ENCODE data around the gene RPL7A. TPM values are rescaled to one million over a fixed set of nuclear protein-coding genes. Genes with fewer than 3 reads are reported as not detected.

The RPL7A gene
- total and polyA plus RNA-seq, 5 donors from 2014 or later = 747 to 1,813 (median 1,059) TPM

- ATAC-seq (ENCODE audit: low read depth in 2 of 2) = no peak
- Histone ChIP-seq H3K9me3 (ENCODE audit: control insufficient read depth in 2 of 2, low read length in 2 of 2) (no peaks in the 10 kb centered on the region), H3K4me3 (ENCODE audit: low read depth, low read length) (peak overlapping the region; percentile 58), H3K4me1 (ENCODE audit: control insufficient read depth, insufficient read depth, low read length, poor library complexity, severe bottlenecking) (peaks cover 32% of the 10 kb centered on the region), H3K27me3 (ENCODE audit: control insufficient read depth, insufficient read depth, low read length) (no peaks in the 10 kb centered on the region), H3K27ac (ENCODE audit: insufficient read depth, low read length, poor library complexity, severe bottlenecking) (peak overlapping the region; percentile 84), H3K36me3 (ENCODE audit: control insufficient read depth, insufficient read depth, low read length) (peaks cover 39% of the 10 kb centered on the region)
- H3K4me1 Mint-ChIP-seq = peaks cover 0 to 30% (median 17%) of the 10 kb centered on the region in 4 donors
- no peak for DNase-seq
- peak overlapping the region; percentile 80 to 95 (median 87) for H3K4me3 Mint-ChIP-seq
- peak overlapping the region in 2 of 3 donors; percentile 90 to 96 for H3K27ac Mint-ChIP-seq
- H3K27me3 Mint-ChIP-seq = peaks cover 4% of the 10 kb centered on the region
- H3K36me3 Mint-ChIP-seq = peaks cover 26% of the 10 kb centered on the region
- no peaks in the 10 kb centered on the region for H3K9me3 Mint-ChIP-seq
Measured at GRCh38 chr9:133357656-133358055, 9.6 kb downstream of the RPL7A start.

GRCh38 chr9:133359399-133360175, 11.6 kb downstream of the RPL7A start:
- Histone ChIP-seq H3K36me3 (ENCODE audit: control insufficient read depth, insufficient read depth, low read length) (peaks cover 45% of the 10 kb centered on the region), H3K4me3 (ENCODE audit: low read depth, low read length) (no peak overlapping the region), H3K9me3 (ENCODE audit: control insufficient read depth in 2 of 2, low read length in 2 of 2) (no peaks in the 10 kb centered on the region), H3K4me1 (ENCODE audit: control insufficient read depth, insufficient read depth, low read length, poor library complexity, severe bottlenecking) (peaks cover 32% of the 10 kb centered on the region), H3K27ac (ENCODE audit: insufficient read depth, low read length, poor library complexity, severe bottlenecking) (peak overlapping the region; percentile 23), H3K27me3 (ENCODE audit: control insufficient read depth, insufficient read depth, low read length) (no peaks in the 10 kb centered on the region)
- peaks cover 0 to 30% (median 22%) of the 10 kb centered on the region in 4 donors for H3K4me1 Mint-ChIP-seq
- H3K36me3 Mint-ChIP-seq = peaks cover 33% of the 10 kb centered on the region
- no peaks in the 10 kb centered on the region for H3K9me3 Mint-ChIP-seq
- H3K27me3 Mint-ChIP-seq = no peaks in the 10 kb centered on the region
- ATAC-seq (ENCODE audit: low read depth in 2 of 2) (no peak), DNase-seq (no peak)
- peak overlapping the region in 2 of 3 donors; percentile 79 to 93 for H3K27ac Mint-ChIP-seq
- H3K4me3 Mint-ChIP-seq = peak overlapping the region in 3 of 4 donors; percentile 38 to 63 (median 53)

DNA sequence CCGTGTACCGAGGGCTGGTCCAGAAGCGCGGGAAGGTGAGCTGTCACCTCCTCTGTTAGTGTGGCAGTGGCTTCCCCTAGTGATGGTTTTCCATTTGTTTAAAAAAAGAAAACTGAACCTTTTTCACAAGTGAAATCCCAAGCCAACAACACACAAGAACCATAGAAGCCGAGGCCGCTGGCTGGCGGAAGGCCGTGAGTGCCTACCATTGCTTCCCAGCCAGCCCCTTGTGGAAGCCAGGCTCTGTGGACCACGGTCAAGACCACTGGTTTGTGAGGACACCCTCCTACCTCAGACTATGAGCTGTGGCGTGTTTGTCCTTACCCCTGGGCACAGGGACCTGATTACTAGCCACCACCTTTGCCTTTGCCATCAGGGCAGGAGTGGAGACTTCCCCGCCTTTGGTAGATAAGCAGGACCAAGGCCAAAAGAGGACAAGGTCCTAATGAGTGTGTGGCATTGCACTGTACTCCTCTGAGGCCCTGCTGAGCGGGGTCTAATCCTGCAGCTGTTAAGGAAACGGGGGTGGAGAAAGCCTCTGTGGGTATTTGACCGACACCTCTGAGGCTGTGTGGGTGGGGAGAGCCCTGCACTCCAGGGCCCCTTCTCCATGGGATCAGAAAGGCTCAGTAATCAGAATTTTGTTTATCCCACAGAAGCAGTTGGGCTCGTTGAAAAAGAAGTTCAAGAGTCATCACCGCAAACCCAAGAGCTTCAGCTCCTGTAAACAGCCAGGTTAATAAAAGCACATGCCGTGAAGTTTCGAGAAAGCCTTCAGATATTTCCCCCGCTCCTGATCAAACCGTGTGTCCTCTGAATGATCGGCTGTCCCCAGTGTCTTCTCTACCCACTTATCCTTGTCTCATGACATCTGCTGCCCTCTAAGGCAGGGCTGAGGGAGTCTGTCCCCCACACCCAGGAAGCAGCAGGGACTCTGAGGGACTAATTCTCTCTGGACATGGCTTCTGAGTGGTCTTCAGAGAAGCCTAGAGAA, 12.7 kb downstream of the RPL7A start:
- DNase-seq (no peak), ATAC-seq (ENCODE audit: low read depth in 2 of 2) (no peak)
- H3K27me3 ChIP-seq (ENCODE audit: control insufficient read depth, insufficient read depth, low read length) = no peaks in the 10 kb centered on the region
- H3K27ac ChIP-seq (ENCODE audit: insufficient read depth, low read length, poor library complexity, severe bottlenecking) = peak overlapping the region; percentile 33
- Mint-ChIP-seq H3K4me1 (peaks cover 0 to 24% (median 21%) of the 10 kb centered on the region in 4 donors), H3K36me3 (peaks cover 33% of the 10 kb centered on the region), H3K27me3 (no peaks in the 10 kb centered on the region), H3K9me3 (no peaks in the 10 kb centered on the region), H3K27ac (peak overlapping the region in 2 of 3 donors; percentile 32 to 68), H3K4me3 (peak overlapping the region in 3 of 4 donors; percentile 22 to 73 (median 73))
- peaks cover 27% of the 10 kb centered on the region for H3K4me1 ChIP-seq (ENCODE audit: control insufficient read depth, insufficient read depth, low read length, poor library complexity, severe bottlenecking)
- peaks cover 56% of the 10 kb centered on the region for H3K36me3 ChIP-seq (ENCODE audit: control insufficient read depth, insufficient read depth, low read length)
- no peaks in the 10 kb centered on the region for H3K9me3 ChIP-seq (ENCODE audit: control insufficient read depth in 2 of 2, low read length in 2 of 2)
- no peak overlapping the region for H3K4me3 ChIP-seq (ENCODE audit: low read depth, low read length)

- Histone ChIP-seq H3K9me3 (ENCODE audit: control insufficient read depth in 2 of 2, low read length in 2 of 2) (no peaks in the 10 kb centered on the region), H3K4me1 (ENCODE audit: control insufficient read depth, insufficient read depth, low read length, poor library complexity, severe bottlenecking) (peaks cover 24% of the 10 kb centered on the region), H3K27ac (ENCODE audit: insufficient read depth, low read length, poor library complexity, severe bottlenecking) (no peak overlapping the region), H3K4me3 (ENCODE audit: low read depth, low read length) (no peak overlapping the region), H3K27me3 (ENCODE audit: control insufficient read depth, insufficient read depth, low read length) (no peaks in the 10 kb centered on the region), H3K36me3 (ENCODE audit: control insufficient read depth, insufficient read depth, low read length) (peaks cover 65% of the 10 kb centered on the region)
- Mint-ChIP-seq H3K27me3 (no peaks in the 10 kb centered on the region), H3K9me3 (no peaks in the 10 kb centered on the region), H3K27ac (peak overlapping the region in 1 of 3 donors; percentile 68), H3K4me1 (peaks cover 0 to 28% (median 25%) of the 10 kb centered on the region in 4 donors), H3K4me3 (peak overlapping the region in 1 of 4 donors; percentile 73), H3K36me3 (peaks cover 39% of the 10 kb centered on the region)
- DNase-seq (no peak), ATAC-seq (ENCODE audit: low read depth in 2 of 2) (no peak)
Measured at GRCh38 chr9:133361507-133362092, 13.6 kb downstream of the RPL7A start.

- H3K4me1 Mint-ChIP-seq = peaks cover 0 to 30% (median 25%) of the 10 kb centered on the region in 4 donors
- Histone ChIP-seq H3K4me3 (ENCODE audit: low read depth, low read length) (no peak overlapping the region), H3K36me3 (ENCODE audit: control insufficient read depth, insufficient read depth, low read length) (peaks cover 73% of the 10 kb centered on the region), H3K27me3 (ENCODE audit: control insufficient read depth, insufficient read depth, low read length) (no peaks in the 10 kb centered on the region), H3K9me3 (ENCODE audit: control insufficient read depth in 2 of 2, low read length in 2 of 2) (no peaks in the 10 kb centered on the region), H3K27ac (ENCODE audit: insufficient read depth, low read length, poor library complexity, severe bottlenecking) (no peak overlapping the region), H3K4me1 (ENCODE audit: control insufficient read depth, insufficient read depth, low read length, poor library complexity, severe bottlenecking) (peaks cover 23% of the 10 kb centered on the region)
- no peaks in the 10 kb centered on the region for H3K27me3 Mint-ChIP-seq
- H3K27ac Mint-ChIP-seq = no peak overlapping the region
- DNase-seq (no peak), ATAC-seq (ENCODE audit: low read depth in 2 of 2) (no peak)
- H3K9me3 Mint-ChIP-seq = no peaks in the 10 kb centered on the region
- peaks cover 39% of the 10 kb centered on the region for H3K36me3 Mint-ChIP-seq
- H3K4me3 Mint-ChIP-seq = peak overlapping the region in 1 of 4 donors; percentile 73
Measured at GRCh38 chr9:133362359-133363044, 14.5 kb downstream of the RPL7A start.

- Mint-ChIP-seq H3K27me3 (no peaks in the 10 kb centered on the region), H3K9me3 (no peaks in the 10 kb centered on the region), H3K4me3 (peak overlapping the region in 1 of 4 donors; percentile 22), H3K36me3 (peaks cover 37% of the 10 kb centered on the region), H3K4me1 (peaks cover 14 to 53% (median 41%) of the 10 kb centered on the region in 4 donors), H3K27ac (no peak overlapping the region)
- Histone ChIP-seq H3K36me3 (ENCODE audit: control insufficient read depth, insufficient read depth, low read length) (peaks cover 54% of the 10 kb centered on the region), H3K4me1 (ENCODE audit: control insufficient read depth, insufficient read depth, low read length, poor library complexity, severe bottlenecking) (peaks cover 48% of the 10 kb centered on the region), H3K27ac (ENCODE audit: insufficient read depth, low read length, poor library complexity, severe bottlenecking) (no peak overlapping the region), H3K4me3 (ENCODE audit: low read depth, low read length) (no peak overlapping the region), H3K27me3 (ENCODE audit: control insufficient read depth, insufficient read depth, low read length) (no peaks in the 10 kb centered on the region), H3K9me3 (ENCODE audit: control insufficient read depth in 2 of 2, low read length in 2 of 2) (no peaks in the 10 kb centered on the region)
- no peak for ATAC-seq (ENCODE audit: low read depth in 2 of 2)
- DNase-seq = no peak
Measured at GRCh38 chr9:133366435-133366834, 18.4 kb downstream of the RPL7A start.

DNA sequence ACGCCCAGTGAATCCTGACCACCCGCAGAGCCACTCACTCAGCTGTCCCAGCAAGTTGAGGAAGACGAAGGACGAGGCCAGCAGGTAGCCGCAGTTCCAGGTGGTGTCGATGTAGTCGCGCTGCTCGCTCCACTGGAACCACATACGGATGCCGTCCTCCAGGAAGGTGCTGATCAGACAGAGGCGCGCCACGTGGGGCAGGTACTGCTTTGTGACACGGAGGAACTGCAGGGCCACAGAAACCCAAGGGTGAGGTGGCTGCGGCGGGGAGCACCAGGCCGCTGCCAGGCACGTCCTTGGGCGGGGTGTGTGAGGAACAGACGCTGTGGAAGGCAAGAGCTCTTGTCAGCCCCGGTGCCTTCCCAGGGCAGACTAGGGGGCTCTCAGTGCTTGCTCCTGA, 19.2 kb downstream of the RPL7A start:
- no peaks in the 10 kb centered on the region for H3K9me3 Mint-ChIP-seq
- H3K36me3 Mint-ChIP-seq = peaks cover 30% of the 10 kb centered on the region

More for the DNA sequence above, 19.2 kb downstream of the RPL7A start:
- H3K27ac ChIP-seq (ENCODE audit: insufficient read depth, low read length, poor library complexity, severe bottlenecking) = no peak overlapping the region
- no peaks in the 10 kb centered on the region for H3K9me3 ChIP-seq (ENCODE audit: control insufficient read depth in 2 of 2, low read length in 2 of 2)
- ATAC-seq (ENCODE audit: low read depth in 2 of 2) (no peak), DNase-seq (no peak)
- Mint-ChIP-seq H3K4me3 (peak overlapping the region in 1 of 4 donors; percentile 46), H3K4me1 (peaks cover 14 to 61% (median 45%) of the 10 kb centered on the region in 4 donors), H3K27me3 (no peaks in the 10 kb centered on the region), H3K27ac (peak overlapping the region in 1 of 3 donors; percentile 43)
- peaks cover 55% of the 10 kb centered on the region for H3K4me1 ChIP-seq (ENCODE audit: control insufficient read depth, insufficient read depth, low read length, poor library complexity, severe bottlenecking)
- H3K36me3 ChIP-seq (ENCODE audit: control insufficient read depth, insufficient read depth, low read length) = peaks cover 46% of the 10 kb centered on the region
- no peaks in the 10 kb centered on the region for H3K27me3 ChIP-seq (ENCODE audit: control insufficient read depth, insufficient read depth, low read length)
- no peak overlapping the region for H3K4me3 ChIP-seq (ENCODE audit: low read depth, low read length)
